DMS53 treated with DMSO at 0.1 percent for 48 hours (cell line): ENCODE data around the gene RYR2.

ENCODE experiments used
- DNase-seq: peaks from one replicate; lab custom pipeline; 2025; ENCODE audit not compliant: unreplicated experiment; lab: John Stamatoyannopoulos, UW

The RYR2 gene

DNA sequence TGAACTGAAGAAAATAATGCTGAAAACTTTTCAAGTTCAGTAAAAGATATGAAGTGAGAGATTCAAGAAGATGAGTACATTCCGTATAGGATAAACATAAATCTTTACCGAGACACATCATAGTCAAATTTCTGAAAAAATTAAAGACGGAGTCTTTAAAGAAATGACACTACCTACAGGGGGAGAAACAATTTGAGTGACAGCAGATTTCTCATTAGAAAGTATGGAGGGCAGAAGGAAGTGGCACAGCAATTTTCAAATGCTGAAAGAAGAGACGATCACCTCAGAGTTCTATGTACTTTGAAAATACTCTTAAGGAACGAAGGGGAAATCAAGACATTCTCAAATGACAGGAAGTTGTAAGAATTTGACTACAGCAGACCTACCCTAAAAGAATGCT is 577.6 kb downstream of the RYR2 start:
- no peak for DNase-seq

DNA sequence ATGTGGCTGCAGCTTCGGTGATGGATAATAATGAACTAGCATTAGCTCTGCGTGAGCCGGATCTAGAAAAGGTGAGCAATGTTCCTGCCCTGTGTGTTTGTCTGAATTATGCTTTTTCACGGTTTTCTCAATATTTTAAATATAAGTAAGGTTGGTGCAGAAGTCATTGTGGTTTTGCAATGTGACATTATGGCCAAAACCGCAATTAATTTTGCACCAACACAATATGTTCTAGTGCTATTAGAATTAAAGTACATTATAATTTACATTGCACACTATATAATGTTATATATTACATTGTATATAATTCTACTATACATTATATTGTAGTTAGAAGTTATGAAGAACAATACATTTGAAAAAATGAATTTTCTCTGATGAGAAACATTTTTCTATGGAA is 592.9 kb downstream of the RYR2 start:
- no peak for DNase-seq

DNA sequence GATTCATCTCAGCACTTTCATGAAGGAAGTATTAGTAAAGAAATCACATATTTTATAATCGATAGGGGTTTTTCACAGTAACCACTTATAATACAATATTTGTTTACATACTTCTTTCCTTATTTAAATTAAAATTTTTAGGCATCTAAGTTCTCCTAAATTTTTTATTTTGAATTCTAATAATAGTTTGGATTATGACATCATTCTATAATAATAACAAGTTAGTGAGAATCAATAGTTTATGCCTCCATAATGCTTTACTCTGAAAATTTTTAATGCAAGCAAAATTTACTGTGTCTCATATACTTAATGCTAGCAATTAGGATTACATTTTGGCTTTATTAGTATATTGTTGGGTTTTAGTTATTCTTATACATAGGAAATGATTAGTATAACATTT is 596.6 kb downstream of the RYR2 start:
- no peak for DNase-seq

DNA sequence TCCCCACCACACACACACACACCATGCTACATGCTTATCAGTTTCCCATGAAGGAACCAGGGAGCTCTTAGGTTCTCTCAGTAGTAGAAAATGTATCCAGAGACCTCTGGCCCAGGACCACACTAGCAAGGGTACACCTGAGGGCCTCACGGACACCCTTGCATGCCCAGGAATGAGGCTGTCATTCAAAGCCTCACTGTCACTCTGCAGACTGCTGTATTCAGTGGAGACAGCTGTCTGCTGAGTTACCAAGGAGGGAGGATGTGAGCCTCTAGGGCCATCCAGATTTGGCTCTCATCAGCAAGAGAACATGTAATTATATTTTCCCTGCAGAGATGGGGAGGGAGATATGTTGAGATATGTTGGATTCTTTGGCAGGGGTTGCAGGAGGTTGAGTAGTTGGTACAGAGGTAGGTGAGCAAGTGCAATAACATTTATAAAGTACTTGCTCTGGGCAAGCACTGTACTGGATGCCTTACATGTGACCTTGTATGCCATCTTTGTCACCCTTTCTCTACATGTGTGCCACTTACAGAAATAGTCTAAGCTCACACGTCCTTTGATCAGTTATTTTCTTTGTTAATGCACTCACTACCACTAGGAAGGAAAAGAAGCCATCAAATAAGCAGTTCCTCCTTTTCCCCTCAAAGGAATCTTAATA is 598.2 kb downstream of the RYR2 start:
- no peak for DNase-seq

DNA sequence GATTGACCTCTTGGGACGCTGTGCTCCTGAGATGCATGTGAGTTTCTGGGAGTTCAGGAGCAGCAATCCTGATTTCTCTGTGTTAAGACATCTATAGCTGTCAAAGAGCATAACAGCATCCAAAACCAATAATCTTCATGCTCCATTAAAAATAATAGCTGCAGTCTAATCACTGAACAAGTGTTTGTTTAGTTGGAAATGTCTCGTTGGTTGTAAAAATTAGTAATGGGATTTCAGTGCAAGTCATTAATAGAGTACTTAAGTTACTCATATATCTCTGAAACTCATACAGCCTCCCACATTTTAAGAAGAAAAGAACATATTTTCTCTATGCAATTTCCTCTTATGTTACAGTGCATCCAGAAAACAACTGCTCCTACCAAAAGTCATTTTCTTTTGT is 599.0 kb downstream of the RYR2 start:
- no peak for DNase-seq

DNA sequence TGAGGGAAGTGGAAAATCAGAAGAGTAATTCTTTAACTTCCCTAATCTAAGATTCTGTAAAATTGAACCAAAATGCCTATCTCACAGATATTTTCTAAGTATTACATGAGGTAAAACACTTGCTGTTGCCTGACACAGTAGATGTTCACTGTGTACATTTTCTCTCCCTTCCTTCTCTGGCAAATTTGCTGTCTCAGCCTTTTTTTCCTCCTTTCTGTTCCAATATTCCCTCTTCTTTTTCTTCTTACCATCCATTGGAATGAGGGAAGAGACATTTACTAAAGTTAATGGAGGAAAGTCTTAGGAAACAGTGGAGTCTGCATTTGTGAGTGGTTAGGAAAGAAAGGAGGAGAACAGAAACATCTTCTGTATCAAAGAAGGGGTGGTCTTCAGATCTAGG is 608.8 kb downstream of the RYR2 start:
- DNase-seq = no peak

DNA sequence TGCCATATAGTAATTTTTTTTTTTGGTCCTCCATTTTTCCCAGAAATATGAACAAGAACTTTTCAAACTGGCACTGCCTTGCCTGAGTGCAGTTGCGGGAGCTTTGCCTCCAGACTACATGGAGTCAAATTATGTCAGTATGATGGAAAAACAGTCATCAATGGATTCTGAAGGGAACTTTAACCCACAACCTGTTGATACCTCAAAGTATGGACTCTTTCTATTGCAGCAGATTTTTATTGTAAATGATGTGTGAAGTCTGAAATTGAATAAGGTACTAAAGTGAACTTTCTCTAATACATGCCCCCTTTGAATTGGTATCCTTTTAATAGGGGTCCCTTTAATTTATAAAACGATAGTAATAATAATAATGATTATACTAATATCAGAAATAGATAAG is 613.8 kb downstream of the RYR2 start:
- DNase-seq = no peak

DNA sequence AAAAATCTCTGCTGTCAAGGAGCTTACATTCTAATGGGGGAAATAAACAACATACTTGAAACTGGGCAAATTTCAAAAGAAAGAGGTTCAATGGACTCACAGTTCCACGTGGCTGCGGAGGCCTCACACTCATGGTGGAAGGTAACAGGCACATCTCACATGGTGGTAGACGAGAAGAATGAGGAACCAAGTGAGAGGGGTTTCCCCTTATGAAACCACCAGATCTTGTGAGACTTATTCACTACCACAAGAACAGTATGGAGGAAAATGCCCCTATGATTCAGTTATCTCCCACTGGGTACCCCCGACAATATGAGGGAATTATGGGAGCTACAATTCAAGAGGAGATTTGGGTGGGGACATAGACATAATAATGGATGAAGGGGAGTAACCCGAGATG is 622.4 kb downstream of the RYR2 start:
- DNase-seq = no peak

DNA sequence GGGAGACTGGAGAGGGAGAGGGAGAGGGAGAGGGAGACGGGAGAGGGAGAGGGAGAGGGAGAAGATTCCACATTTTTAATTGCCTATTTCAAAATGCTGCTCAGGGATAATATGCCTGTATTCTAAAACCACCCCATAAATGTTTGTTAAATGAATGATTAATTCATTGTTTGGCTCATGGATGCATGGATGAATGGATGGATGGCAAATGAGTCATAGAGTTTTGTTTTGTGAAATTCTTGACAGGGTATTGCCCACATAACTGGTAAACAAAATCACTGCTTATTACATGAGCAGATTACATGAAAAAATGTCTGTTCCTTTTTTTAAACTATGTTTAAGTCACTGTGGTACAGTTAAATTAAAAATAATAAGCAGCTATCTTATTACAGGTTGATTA is 628.3 kb downstream of the RYR2 start:
- DNase-seq = no peak

DNA sequence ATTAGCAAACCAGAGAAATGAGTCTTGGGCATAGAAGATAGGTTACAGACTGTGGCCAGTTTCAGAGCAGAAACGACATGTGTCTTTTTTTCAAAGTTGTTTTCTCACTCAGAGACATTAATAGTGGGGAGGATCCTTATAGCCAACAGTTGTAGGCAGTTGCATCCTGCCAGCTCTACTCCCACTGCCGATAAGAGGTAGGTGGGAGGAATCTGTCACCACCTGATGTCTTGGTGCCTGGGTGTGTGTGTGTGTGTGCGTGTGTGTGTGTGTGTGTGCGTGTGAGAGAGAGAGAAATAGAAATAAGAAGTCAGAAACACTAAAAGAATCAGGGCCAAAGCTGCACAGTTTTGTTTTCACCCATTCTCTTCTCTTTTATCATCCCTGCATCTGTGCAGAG is 629.3 kb downstream of the RYR2 start:
- DNase-seq = no peak

DNA sequence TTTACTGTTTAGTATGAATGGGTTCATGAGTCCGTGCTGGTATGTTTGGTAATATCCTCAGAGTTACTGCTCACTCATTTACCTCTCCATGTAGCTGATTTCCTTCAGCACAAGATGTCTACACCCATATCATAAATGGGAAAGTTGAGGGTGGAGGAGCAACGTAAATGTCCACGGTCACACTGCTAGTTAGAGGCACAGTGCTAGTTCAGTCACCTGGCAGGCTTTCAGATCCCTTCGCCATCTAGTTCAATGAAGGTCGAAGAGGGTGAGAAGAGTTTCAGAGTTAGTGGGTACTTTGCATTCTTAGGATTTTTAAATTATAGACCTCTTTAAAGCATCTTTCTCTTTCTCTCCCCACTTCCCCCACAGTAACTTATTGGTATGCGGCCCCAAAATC is 630.0 kb downstream of the RYR2 start:
- no peak for DNase-seq

DNA sequence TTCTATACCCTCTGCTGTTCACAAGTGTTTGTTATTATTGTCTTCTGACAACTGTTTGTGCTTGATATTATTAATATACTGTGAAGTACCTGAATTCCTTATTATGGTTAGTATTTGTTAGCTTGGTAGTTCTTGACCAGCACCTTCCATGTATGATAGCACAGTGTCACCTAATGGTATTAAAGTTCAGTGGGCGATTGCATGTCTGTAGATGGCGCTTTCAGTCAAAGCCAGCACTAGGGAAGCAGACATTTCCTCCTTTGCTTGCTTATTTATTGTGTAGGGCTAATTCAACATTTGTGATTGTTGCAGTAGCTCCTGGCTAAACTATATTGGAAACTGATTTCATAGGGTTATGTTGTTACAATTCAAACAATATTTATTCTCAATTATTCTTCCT is 630.8 kb downstream of the RYR2 start:
- peak; percentile 64 for DNase-seq

DNA sequence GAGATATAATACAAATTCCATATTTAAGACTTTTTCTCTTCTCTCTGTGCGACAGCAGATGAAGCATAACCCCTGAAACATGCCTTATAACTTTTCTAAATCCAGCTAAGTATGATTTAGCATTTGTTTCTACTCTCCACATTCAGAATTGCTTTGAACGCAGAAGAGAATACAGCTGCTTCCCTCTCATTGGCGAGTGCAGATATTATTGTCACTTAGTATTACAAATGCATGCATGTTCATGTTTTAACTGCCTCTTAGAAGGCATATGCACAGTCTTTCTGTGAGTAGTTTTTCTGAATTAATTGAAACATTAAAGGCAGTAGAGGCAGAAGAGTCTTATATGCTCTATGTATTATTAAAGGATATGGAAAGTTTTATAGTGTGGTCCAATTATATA is 631.6 kb downstream of the RYR2 start:
- DNase-seq = no peak

DNA sequence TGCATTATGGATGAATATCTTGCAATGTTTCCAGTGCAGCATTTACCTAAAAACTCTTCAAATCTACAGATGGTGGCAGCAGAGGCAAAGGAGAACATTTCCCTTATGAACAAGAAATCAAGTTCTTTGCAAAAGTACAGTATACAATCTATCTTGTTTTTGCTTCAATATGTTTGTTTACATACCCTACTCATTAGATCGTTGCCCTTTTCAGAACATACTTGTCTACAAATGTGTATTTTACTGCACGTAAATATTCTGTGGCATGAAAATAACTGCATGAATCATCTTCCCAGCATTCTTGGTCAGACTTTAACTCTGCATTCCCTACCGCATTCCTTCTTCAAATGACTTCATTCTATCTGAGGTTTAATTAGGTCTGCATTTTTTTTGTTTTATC is 636.0 kb downstream of the RYR2 start:
- peak; percentile 60 for DNase-seq

DNA sequence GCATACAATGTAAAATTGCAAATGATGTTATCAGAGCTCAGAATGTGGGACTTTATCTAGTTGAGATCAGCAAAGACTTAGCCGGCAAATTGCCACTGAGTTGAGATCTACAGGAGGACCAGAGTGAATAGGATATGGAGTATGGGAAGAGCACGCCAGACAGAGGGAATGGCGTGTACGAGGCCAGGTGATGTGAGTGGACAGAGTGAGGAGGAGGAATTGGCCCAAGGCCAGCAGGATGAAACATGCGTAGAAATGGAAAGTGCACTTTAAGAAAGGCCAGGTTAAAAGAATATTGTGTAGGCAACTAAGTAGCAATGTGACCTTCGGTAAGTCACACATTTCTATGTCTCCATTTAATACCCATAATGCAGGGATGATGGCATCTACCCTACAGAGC is 637.7 kb downstream of the RYR2 start:
- no peak for DNase-seq

DNA sequence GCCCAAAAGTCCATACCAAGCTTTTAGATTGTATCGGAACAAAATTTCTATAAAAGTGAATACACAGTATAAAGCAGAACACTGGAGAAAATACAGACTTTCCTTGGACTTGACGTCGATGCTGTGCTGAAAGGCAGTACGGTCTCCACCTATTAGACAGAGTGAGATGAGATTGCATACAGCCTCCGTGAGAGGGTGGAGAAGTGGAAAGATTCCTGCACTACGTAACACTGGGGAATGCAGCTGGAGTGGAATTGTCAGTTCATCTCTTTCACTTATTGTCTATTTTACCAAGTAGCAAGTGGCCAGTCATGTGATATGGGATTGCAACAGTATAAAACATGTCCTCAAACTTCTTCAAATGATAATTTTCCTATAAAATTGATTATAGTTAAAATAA is 639.2 kb downstream of the RYR2 start:
- DNase-seq = no peak

DNA sequence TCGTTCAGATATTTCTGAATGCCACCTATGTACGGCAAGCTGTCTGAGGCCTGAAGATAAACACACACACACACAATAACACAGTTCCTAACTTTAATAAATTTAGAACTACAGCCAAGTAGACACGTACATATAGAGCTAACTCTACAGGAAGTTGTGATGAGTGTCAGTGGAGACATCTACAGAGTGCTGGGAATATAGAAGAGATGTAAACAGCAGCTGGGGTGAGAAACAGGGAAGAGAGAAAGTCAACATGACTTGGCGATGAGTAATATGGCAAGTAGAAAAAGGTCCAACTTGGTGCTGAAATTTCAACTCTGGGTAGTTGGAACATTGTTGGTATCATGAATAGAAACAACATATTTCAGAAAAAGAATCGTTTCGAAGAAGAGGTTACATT is 642.3 kb downstream of the RYR2 start:
- DNase-seq = peak; percentile 45

DNA sequence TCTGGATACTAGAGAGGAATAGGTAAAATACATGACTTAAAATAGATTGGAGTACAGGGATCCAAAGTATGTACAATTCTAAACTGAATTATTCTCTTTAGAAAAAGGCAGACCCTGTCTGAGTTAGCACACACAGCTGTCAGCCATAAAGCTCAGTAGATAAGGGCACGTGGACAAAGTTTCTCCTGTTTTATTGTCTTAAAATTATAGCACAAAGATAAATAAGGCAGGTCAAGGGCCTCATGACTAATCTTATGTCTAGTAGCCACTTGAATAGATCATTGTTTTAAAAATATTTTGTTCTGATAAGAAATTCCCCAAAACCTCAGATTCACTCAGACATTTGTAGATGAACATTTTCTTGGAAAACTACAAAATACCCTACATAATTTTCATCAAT is 643.6 kb downstream of the RYR2 start:
- no peak for DNase-seq

DNA sequence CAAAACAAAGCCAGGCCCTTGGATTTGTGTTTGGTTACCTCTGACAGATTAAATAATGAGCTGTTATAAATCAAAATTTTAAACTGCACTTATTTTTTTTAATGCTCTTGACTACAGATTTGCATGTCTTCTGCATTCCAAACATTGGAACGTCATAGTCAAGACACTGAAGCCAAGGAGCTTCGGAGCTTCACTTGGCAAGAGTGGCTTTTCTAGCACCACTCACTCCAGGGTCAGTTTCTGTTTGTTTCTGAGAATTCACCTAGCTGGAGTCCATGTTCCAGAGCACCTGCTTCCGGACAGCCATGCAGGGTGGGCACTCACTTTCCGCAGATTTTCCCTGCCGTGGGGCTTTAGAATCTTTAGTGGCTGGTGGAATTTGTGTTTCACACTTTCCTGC is 645.8 kb downstream of the RYR2 start:
- no peak for DNase-seq

DNA sequence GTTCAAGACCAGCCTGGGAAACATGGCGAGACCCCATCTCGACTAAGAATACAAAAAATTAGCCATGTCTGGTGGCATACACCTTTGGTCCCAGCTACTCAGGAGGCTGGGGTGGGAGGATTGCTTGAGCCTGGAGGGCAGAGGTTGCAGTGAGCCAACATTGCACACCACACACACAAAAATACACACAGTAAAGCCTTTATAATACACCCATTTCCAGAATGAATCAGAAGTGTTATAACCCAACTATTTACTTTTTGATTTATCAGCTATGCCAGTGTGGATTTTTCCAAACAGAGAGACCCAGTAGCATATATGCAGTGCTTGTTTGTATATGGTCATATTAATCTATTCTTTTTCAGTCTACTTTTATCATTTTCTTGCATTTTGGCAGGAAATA is 648.7 kb downstream of the RYR2 start:
- DNase-seq = no peak

DNA sequence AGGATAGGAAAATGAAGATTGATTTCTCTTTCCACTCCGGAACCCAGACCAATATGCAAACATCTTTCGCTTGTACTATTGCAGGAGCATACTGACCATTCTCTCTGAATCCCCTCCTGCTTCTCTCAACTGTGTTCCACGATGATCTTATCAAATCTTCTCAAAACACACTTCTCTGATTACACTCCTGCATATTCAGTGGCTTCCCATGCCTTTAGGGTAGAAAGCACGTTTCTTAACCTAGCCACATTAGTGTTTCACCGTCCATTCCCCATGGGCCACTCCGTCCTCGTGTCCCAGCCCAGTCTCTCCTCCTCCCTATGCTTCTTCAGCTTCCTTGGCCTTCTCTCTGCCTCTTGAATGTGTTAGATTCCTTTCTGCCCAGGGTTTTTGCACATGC is 650.3 kb downstream of the RYR2 start:
- no peak for DNase-seq

DNA sequence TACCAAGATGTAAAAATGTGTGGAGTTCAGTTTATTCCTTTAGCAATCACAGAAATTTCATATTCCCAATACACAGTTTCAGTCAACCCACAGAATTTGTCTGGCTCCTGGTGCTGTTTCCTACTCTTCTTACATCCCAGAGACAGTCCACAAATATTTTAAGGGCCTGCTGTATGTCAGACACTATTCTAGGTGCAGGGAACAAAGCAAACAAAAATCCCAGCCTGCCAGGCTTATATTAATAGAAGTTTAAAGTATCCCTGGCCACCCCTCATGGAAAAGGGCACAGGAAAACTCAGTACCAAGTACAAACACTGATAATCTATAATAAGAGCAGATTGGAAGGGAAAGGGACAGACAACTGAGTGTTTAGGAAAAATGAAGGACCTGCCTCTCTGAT is 653.9 kb downstream of the RYR2 start:
- DNase-seq = no peak

DNA sequence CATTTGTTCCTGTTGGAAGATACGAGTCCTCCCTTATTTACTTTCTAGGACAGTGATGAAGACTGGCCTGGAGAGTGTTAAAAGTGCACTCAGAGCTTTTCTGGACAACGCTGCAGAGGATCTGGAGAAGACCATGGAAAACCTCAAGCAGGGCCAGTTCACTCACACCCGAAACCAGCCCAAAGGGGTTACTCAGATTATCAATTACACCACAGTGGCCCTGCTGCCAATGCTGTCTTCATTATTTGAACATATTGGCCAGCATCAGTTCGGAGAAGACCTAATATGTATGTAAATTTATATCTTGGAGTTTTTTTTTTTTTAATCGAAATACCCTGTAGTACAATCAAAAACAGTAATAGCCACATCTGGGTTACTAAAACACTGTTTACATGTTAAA is 658.2 kb downstream of the RYR2 start:
- DNase-seq = no peak

DNA sequence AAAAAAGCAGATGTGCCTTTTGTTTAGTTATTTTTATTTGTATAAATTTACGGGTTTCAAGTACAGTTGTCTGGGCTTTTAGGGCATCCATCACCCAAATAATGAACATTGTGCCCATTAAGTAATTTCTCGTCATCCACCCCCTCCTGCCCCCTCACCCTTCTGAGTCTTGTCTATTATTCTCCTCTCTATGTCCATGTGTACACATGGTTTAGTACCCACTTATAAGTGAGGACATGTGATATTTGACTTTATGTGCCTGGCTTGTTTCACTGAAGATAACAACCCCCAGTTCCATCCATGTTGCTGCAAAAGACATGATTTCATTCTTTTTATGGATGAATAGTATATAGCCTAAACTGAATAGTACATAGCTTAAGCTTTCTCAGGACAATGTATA is 659.5 kb downstream of the RYR2 start:
- DNase-seq = peak; percentile 72
